Neural crest cell (in vitro differentiated cells): ENCODE data around the gene DGUOK. TPM values are rescaled to one million over a fixed set of nuclear protein-coding genes. Genes with fewer than 3 reads are reported as not detected.
A peak's percentile ranks its signal among the peaks of the same experiment; 100 is the strongest.

ENCODE experiments used
- DNase-seq: peaks from one replicate; pipeline ENCODE4 v3.0.0; 2021; ENCODE audit warnings: low read depth, mixed read lengths, low spot score
- H3K27ac Mint-ChIP-seq: one replicate; pipeline ENCODE4 v1.8.0; 2021; ENCODE audit warnings: mild to moderate bottlenecking, mixed read lengths; ENCODE audit not compliant: unreplicated experiment
- H3K27me3 Mint-ChIP-seq: 2 replicates; pipeline ENCODE4 v1.8.0; 2021; ENCODE audit warnings: low read depth, mild to moderate bottlenecking, mixed read lengths
- H3K36me3 Mint-ChIP-seq: 2 replicates; pipeline ENCODE4 v1.8.0; 2021; ENCODE audit warnings: low read depth, mild to moderate bottlenecking, mixed read lengths
- H3K4me1 Mint-ChIP-seq: 2 replicates; pipeline ENCODE4 v1.8.0; 2021; ENCODE audit warnings: mixed read lengths
- H3K4me3 Mint-ChIP-seq: one replicate; pipeline ENCODE4 v1.8.0; 2021; ENCODE audit warnings: mild to moderate bottlenecking, mixed read lengths
- H3K9me3 Mint-ChIP-seq: 2 replicates; pipeline ENCODE4 v1.8.0; 2021; ENCODE audit warnings: mixed read lengths
- total RNA-seq: library from RNA; stranded (reverse); gene quantifications from 2 replicates; pipeline ENCODE4 v1.2.1, GENCODE V29; 2021
- TF ChIP-seq, protein P1 (sequence below): fragments of 200-600 bp; sonication (generic); conservative IDR thresholded peaks from 2 replicates; pipeline ENCODE4 v1.5.0; 2021; ENCODE audit warnings: antibody characterized with exemption, mild to moderate bottlenecking

Gene DGUOK
- total RNA-seq, 1 donor from 2014 or later, result 100 TPM

DNA sequence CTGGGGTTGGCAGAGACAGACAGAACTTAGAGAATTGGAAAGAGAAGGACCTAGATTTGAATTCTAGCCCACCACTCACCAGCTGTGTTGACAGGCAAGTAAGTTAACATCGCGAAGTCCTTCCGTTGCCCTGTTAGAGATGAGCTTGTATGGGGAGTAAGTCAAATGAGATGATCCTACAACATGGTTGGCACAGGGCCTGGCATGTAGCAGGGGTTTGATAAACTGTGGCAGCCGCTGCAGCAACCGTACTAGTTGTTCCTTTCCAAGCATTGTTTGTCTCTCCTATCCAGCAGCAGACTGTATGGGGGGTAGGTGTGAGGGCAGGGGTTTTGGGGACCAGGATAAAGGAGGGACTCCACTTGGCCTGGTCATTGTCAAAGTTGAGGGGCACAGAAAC lies 74.0 kb downstream of the DGUOK start:
- no peaks in the 10 kb centered on the region for H3K9me3 Mint-ChIP-seq
- DNase-seq, result no peak
- H3K27ac Mint-ChIP-seq, result no peak overlapping the region
- TF ChIP-seq, protein P1, sequence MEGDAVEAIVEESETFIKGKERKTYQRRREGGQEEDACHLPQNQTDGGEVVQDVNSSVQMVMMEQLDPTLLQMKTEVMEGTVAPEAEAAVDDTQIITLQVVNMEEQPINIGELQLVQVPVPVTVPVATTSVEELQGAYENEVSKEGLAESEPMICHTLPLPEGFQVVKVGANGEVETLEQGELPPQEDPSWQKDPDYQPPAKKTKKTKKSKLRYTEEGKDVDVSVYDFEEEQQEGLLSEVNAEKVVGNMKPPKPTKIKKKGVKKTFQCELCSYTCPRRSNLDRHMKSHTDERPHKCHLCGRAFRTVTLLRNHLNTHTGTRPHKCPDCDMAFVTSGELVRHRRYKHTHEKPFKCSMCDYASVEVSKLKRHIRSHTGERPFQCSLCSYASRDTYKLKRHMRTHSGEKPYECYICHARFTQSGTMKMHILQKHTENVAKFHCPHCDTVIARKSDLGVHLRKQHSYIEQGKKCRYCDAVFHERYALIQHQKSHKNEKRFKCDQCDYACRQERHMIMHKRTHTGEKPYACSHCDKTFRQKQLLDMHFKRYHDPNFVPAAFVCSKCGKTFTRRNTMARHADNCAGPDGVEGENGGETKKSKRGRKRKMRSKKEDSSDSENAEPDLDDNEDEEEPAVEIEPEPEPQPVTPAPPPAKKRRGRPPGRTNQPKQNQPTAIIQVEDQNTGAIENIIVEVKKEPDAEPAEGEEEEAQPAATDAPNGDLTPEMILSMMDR, result no peak
- no peaks in the 10 kb centered on the region for H3K36me3 Mint-ChIP-seq
- peaks cover 16% of the 10 kb centered on the region for H3K27me3 Mint-ChIP-seq
- peaks cover 83% of the 10 kb centered on the region for H3K4me1 Mint-ChIP-seq
- H3K4me3 Mint-ChIP-seq, result peak overlapping the region; percentile 84

DNA sequence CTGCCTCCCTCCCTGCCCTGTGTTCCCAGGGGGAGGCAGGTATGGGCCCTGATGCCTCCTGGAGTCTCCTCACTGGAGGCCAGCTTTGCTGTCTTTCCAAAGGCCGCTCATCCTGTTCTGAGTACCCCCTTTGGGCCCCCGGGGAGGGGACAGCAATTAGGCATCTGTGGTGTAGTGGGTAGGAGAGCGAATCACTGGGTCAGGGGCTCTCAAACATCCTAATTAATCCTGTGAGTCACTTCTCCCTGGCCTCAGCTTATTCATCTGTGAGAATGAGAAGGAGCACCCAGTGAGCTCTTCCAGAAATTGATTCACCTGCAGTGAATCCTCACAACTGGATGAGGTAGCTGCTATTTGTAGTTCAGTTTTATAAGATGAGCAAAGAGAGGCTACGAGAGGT lies 74.4 kb downstream of the DGUOK start:
- H3K4me3 Mint-ChIP-seq, result peak overlapping the region; percentile 84
- no peak for DNase-seq
- H3K9me3 Mint-ChIP-seq, result no peaks in the 10 kb centered on the region
- H3K27ac Mint-ChIP-seq, result no peak overlapping the region
- peaks cover 16% of the 10 kb centered on the region for H3K27me3 Mint-ChIP-seq
- no peaks in the 10 kb centered on the region for H3K36me3 Mint-ChIP-seq
- TF ChIP-seq, protein P1, result no peak
- peaks cover 87% of the 10 kb centered on the region for H3K4me1 Mint-ChIP-seq

DNA sequence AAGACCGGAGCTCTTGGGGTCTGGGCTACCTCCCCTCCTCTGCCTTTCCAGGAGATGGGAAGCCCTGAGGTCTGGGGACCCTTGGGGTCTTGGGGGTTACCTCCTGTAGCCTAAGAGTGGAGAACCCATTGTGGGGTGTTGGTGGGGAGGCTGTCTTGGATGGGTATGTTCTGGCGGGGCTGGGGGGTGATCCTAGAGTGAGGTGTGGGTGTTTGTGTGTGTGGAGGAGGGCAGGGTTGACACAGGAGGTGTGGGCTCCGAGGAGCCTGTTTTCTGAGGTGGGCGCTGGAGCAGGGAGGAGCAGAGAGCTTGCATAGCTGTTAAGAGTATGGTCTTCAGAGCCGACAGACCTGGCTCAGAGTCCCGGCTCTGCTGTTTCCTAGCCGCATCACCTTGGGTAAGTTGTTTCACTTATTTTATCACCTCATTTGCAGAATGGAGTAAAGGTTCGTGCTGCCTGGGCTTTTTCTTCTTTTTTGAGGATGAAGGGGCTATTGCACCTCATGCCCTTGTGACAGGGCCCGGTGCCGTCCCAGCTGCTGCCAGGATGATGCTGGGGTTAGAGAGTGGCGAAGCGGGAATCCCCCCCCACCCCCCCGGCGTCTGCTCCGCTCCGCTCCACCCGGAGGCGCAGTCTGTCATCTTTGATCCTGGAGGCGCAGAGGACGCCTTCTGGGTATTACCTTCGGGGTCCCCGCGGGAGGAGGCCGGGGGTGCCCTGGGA lies 75.3 kb downstream of the DGUOK start:
- no peaks in the 10 kb centered on the region for H3K9me3 Mint-ChIP-seq
- DNase-seq, result no peak
- peaks cover 93% of the 10 kb centered on the region for H3K4me1 Mint-ChIP-seq
- H3K36me3 Mint-ChIP-seq, result no peaks in the 10 kb centered on the region
- H3K27ac Mint-ChIP-seq, result no peak overlapping the region
- peak overlapping the region; percentile 84 for H3K4me3 Mint-ChIP-seq
- peaks cover 16% of the 10 kb centered on the region for H3K27me3 Mint-ChIP-seq
- TF ChIP-seq, protein P1, result no peak

DNA sequence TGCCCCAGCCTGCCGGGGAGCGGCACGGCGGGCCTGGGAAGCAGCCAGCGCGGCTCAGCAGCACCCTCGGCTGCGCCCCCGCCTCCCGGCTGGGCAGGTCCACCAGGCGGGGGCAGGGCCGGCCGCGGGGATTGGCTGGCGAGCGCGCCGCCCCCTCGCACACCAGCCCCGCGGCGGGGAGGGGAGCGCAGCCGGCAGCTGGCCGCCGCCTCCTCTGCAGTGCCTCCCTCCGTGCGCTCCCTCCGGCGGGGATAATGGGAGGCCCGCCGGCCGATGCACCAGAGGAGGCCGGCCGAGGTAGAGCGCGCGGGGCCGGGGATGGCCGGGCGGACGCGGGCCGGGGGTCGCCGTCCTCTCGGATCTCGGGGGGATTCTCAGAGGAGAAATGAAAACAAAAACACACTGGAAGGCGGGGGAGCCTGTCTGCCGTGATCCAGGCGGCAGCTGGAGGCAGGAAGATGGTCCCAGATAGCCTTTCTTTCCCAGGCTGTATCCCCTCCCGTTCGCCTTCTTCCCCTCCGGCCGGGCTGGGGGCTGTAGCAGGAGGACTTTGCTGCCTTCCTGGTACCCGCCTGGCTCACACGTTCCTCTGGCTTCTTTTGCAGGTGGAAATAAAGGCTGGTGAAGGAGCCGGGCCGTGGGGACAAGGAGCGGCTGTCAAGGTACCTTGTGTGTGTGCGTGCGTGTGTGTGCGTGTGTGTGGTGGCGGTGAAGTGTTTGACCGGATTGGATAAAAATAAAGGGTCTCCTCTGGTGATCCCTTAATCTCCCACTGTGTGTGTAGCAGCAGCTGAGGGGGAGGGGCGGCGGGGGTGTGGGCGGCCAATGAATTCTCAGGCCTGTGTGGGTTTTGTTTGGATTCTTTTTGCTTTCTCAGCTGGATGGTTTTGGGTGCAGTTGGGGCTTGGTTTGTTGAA lies 76.1 kb downstream of the DGUOK start:
- H3K36me3 Mint-ChIP-seq, result no peaks in the 10 kb centered on the region
- H3K9me3 Mint-ChIP-seq, result no peaks in the 10 kb centered on the region
- TF ChIP-seq, protein P1, result no peak
- H3K27me3 Mint-ChIP-seq, result peaks cover 16% of the 10 kb centered on the region
- H3K4me3 Mint-ChIP-seq, result peak overlapping the region; percentile 94
- H3K4me1 Mint-ChIP-seq, result peaks cover 93% of the 10 kb centered on the region
- peak; percentile 70 for DNase-seq
- H3K27ac Mint-ChIP-seq, result peak overlapping the region; percentile 59

DNA sequence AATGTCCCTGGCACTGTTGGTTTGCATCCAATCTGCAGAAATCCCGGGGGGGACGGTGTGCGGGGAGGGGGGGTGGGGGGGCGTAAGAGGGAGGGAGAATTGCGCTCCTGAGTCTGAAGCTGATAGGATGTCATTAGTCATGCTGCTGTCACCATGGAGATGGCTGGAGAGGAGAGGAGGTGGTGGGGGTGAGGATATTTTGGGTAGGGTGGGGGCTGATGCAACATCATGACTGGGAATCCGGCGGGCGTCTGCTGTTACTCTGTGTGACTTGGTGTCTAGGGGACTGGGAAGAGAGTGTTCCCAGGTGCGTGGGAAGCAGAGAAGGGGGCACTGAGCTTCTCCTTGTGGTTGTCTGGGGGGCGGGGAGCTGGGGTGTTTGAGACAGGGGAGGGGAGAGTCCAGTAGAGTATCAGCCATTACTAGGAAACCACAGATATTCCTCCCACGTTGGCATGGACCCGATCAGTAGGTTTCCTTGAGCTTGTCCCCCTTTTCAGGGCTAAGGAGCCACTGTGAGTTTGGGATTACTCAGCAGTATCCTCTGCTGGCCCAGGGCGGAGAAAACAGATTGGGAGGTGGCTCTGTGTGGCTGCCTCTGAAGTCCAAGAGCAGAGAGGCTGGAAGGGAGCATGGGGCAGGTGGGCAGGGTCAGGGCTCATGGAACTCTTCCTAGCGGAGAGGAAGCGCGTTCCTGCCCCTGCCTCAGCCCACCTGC lies 77.0 kb downstream of the DGUOK start:
- H3K4me1 Mint-ChIP-seq, result peaks cover 93% of the 10 kb centered on the region
- peak overlapping the region; percentile 94 for H3K4me3 Mint-ChIP-seq
- H3K27ac Mint-ChIP-seq, result peak overlapping the region; percentile 86
- H3K9me3 Mint-ChIP-seq, result no peaks in the 10 kb centered on the region
- H3K27me3 Mint-ChIP-seq, result peaks cover 16% of the 10 kb centered on the region
- no peaks in the 10 kb centered on the region for H3K36me3 Mint-ChIP-seq
- TF ChIP-seq, protein P1, result no peak
- no peak for DNase-seq
